Right ventricle myocardium inferior (tissue), 1 donor: ENCODE data around the gene MICAL2. TPM values are rescaled to one million over a fixed set of nuclear protein-coding genes. Genes with fewer than 3 reads are reported as not detected.

ENCODE experiments used
- ATAC-seq: fragments of 200-7000 bp; cut with Tn5 transposase; one replicate; pipeline ENCODE4 v1.9.1; 2020; ENCODE audit warnings: mild to moderate bottlenecking, moderate library complexity
- DNase-seq: peaks from one replicate; pipeline ENCODE4 v3.0.0; 2021; ENCODE audit errors: missing footprints
- intact Hi-C: fragments of 100-400 bp; cut with DNase I; formaldehyde crosslinking; loops from one replicate; pipeline ENCODE4 v1.11.0; 2022
- total RNA-seq: library from RNA; stranded (reverse); fragmentation: NEBNext Ultra II Directional; extraction: Animal tissue kit (Norgen Biotek cat#: 25700); gene quantifications from one replicate; pipeline ENCODE4 v1.2.1, GENCODE V29; 2021
- donor health status: DM: no; HTN: yes; CAD: no; lungs with severe emphysema.

The MICAL2 gene
- total RNA-seq, 1 donor from 2014 or later: 42.0 TPM

DNA sequence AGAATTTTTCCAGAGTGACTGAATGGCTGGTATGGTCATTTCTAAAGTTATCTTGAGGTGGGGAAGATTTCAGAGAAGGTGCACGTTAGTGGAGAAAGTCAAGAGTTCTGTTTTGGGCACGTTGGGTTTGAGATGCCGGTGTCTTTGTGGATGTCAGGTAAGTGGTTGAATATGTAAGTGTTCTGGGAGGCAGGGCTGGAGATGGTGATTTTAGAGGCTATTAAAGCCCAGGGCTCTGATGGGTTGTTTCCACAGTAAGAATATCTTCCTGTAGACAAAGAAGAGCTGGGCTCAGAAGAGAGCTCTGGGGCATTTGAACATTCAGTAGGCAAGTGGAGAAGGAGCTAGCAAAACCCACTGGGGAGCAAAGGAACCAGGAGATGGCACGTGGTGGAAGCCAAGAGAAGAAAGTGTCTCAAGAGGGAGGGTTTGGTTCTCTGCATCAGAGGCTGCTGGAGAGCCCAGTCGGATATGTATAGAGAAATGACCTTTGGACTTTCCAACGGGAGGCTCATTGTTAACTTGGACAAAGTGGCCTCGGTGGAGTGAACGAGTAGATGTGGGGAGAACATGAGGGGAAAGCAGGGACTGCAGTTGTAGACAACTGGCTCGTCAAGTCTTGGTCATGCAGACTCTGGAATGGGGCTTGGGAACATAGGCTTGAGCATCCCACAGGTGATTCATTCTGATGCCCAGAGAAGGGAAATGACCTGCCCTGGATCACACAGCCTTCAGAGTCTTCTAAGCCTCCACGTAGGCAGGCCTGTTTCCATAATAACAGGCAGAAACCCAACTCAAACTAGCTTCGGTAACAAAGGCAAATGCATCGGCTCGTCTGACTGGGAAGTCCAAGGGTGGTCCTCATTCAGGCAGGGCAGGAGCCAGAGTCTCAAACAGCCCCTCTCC is 168.6 kb downstream of the MICAL2 start:
- intact Hi-C loops: no loop called here
- ATAC-seq (no peak), DNase-seq (no peak)

DNA sequence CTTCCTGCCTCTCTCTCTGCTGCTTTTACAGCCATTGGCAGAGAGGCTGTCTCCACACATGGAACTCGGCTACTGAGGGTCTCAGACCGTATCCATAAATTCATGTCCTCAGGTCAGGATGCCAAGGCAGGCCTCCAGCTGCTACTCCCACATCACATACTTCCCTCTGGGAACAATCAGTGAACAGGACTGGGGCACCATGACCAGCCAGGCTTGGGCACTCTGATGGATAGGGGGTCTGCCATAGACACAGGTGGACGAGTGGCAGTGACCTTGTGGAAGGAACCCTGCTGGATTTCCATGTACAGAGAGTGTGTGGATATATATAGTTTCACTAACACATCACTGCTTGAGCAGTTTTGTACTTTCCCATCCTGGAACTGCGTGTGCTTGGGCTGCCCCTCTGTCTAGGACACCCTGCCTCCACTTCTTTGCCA is 169.3 kb downstream of the MICAL2 start:
- DNase-seq (no peak), ATAC-seq (no peak)
- intact Hi-C loops: loop anchor here (5.0 kb wide), 3 partner anchors 42 to 482 kb away; no protein-coding TSS in a partner anchor

DNA sequence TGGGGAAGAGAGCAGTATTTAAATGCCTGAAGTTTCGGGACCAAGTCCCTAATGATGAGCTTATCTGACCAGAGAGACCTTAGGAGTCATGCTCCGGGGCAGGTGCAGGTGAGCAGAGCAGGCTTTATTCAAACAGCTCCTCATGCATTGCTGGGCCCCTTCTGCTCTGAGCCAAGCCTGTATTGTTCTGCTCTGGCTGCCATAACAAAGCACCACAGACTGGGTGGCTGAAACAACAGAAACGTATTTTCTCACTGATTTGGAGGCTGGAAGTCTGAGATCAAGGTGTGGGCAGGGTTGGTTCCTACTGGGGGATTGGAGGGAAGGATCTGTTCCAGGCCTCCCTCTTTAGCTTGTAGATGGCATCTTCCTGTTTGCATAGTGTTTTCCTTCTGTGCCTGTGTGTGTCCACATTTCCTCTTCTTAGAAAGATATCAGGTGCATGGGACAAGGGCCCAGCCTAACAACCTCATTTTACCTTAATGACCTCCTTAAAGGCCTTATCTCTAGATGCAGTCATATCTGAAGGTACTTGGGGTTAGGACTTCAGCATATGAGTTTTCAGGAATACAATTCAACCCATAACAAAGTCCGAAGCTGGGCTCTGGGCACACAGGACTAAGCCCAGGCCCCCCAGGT is 169.9 kb downstream of the MICAL2 start:
- ATAC-seq (no peak), DNase-seq (no peak)
- intact Hi-C loops: loop anchor here (5.0 kb wide), 3 partner anchors 43 to 483 kb away; no protein-coding TSS in a partner anchor

DNA sequence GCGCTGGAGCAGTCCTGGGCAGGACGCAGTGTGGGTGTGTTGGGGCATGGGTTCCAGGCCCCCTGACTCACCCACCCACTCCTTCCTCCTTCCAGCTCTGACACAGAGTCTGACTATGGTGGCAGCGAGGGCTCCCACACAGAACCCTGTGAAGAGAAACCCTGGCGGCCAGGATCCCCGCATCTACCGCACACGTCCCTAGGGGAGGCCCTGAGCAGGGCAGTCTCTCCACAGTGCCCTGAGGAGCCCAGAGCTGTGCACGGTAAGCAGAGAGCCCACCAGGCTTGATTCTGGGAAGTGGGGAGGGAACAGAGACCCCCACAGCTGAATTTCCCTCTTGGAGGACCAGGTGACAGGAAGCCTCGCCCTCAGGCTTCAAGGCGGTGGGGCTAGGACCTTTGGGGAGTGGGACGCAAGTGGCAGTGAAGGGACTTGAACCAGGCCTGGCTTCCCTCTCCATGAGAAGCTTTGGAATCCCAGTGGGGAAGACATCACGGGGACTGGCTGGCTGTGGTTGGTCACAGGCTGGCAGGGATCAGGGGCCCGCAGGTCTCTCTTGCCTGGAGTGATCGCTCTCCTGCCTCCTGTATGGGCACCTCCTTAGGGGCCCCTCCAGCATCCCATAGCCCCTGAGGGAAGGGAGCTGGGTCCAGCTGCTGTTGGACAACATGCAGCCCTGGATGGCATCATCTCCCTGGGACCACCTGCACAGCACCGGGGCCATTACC is 170.6 kb downstream of the MICAL2 start:
- ATAC-seq (no peak), DNase-seq (no peak)

DNA sequence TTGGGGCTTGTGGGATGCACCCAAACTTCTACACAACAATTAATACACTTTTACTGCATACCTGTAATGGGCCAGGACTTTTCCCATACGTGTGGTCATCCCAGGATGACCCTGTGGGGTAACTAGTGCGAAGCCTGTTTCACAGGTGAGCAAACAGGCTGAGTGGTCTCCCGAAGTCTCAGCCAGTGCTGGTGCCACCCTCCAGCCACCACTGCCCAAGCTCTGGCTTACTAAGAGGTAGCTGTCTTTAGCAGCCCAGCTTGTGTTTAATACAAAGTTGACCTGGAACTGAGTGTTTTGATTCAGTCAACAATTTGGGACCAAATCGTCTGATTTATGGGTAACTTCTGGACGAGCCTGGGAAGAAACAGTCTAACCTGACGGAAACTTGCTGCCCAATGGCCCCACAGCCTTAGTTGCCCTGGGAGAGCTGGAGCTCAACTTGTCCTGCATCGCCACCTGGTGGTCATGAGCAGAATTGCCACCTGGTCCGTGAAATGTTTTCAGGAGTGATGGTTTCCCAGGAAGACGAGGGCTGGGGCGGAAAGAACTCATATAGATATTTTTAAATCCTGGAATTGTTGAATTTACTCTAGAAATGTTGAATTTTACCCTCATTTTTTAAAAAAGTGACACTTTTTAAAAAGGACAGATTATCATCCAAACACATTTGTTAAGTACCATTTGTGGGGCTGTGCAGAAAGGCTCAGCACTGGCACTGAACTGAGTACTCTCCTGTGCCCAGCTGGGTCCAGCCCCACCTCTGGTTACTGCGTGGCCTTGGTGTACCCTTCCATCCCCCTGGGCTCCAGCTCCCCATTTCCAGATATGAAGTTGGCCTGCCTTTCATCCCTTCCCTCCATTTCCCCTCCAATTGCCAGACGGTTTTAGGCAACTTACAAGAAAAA is 171.4 kb downstream of the MICAL2 start:
- DNase-seq (peak; percentile 88), ATAC-seq (peak; percentile 71)
- intact Hi-C loops: loop anchor here (1.0 to 5.0 kb wide), 5 partner anchors 45 to 485 kb away; no protein-coding TSS in a partner anchor

More for the DNA sequence above, 170.6 kb downstream of the MICAL2 start:
- intact Hi-C loops: loop anchor here (5.0 kb wide), 3 partner anchors 44 to 484 kb away; no protein-coding TSS in a partner anchor

DNA sequence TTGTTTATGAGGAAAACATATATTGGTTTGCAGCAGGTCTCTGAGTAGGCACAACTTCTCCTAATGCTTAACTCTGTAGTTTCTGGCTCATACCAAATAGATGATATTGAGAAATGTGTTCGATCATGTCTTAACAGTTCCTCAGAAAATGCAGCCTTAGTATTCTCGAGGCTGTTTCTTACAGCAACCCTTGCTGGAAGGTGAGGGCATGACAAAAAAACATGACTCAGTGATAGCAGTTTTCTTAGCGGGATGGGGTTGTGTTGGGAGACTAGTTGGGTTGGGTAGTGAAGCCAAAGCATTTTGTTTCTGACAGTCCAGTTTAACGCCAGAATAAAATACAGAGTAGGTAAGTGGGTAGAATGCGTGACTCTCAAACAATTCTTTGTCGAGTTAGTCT is 172.3 kb downstream of the MICAL2 start:
- intact Hi-C loops: loop anchor here (1.0 to 5.0 kb wide), 5 partner anchors 45 to 485 kb away; no protein-coding TSS in a partner anchor
- no peak for DNase-seq
- ATAC-seq: no peak

DNA sequence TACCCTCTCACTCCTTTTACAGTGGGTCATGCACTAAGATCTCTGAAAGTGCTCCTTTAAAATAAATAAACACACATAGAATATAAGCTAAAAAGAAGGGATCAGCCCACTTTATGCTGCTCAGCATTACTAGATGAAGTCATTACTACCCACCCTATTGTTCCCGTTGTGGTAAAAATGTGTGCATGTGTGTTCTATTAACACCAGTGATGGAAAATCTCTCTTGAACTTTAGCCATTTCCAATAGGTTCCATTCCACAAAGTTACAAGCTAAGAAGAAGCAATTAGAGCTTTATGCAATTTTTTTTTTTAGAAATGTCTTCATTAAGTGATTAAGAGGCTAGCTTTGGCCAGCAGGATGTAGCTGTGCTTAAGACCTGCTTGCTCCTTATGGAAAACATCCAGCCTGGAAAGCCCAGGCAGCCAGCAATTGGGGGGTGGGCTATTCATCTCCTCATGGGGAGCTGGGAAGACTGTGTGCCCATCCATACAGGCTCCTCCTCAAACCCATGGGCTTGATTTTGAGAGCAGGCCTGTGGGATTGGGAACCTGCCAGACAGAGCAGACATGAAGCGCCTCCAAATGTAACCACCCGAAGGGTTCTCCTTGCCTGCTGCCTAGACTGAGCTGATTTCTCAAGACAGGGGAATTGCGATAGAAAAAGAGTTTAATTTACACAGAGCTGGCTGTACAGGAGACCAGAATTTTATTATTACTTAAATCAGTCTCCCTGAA is 174.1 kb downstream of the MICAL2 start:
- intact Hi-C loops: loop anchor here (5.0 kb wide), 3 partner anchors 47 to 487 kb away; no protein-coding TSS in a partner anchor
- DNase-seq (no peak), ATAC-seq (no peak)

DNA sequence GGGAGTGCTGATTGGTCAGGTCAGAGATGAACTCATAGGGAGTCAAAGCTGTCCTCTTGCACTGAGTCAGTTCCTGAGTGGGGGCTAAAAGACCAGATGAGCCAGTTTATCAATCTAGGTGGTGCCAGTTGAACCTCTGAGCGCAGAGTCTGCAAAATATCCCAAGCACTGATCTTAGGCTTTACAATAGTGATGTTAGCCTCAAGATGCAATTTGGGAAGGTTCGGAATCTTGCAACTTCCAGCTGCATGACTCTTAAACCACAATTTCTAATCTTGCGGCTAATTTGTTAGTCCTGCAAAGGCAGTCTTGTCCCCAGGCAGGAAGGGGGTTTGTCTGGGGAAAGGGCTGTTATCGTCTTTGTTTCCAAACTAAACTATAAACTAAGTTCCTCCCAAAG is 174.7 kb downstream of the MICAL2 start:
- intact Hi-C loops: no loop called here
- ATAC-seq: no peak

DNA sequence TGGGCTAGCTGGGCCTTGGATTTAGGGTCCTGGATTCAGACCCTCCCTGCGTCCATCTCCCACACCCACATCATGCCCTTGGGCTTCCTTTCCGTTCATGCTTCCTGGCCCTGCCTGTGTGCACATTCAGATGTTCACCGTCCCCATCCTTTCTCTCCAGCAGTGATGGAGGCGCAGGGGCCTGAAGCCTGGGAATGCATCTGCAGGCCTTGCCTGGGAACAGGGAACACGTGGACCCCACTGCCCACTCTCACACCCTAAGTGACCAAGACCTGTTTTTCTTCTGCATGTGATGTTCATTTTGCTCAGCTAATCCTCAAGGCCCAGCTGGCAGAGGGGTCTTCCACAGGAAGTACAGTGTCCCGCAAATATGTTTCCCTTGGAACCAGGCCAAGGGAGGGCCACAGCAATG is 175.4 kb downstream of the MICAL2 start:
- intact Hi-C loops: no loop called here
- ATAC-seq: no peak
- no peak for DNase-seq

More for the DNA sequence above, 174.7 kb downstream of the MICAL2 start:
- DNase-seq: no peak

DNA sequence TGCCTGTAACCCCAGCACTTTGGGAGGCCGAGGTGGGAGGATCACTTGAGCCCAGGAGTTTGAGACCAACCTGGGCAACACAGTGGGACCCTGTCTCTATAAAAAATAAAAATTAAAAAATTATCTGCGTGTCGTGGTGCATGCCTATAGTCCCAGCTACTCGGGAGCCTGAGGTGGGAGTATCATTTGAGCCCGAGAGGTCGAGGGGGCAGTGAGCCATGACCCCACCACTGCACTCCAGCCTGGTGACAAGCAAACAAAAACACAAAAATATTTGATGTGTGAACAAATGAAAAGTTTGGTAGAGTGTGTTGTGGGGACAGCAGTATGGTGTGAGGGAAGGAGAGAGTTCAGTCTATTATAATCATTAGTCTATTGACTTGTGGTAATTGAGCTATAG is 176.2 kb downstream of the MICAL2 start:
- intact Hi-C loops: no loop called here
- DNase-seq (no peak), ATAC-seq (no peak)

DNA sequence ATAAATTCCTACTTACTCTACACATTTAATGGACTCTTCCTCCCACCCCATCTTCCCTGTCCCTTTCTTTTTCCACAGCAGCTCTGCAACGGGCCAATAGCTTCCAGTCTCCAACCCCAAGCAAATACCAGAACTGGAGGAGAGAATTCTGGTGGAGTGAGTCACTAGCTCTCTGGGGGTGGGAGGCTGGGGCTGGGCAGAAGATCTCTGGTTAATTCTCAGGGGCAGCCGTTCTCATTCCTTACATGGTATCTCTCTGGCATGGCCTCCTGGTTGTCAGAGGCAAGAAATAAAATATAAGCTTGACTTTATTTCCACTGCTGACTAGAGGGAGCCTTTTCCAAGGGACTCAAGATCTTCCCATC is 176.6 kb downstream of the MICAL2 start:
- DNase-seq (no peak), ATAC-seq (peak; percentile 56)
- intact Hi-C loops: no loop called here

DNA sequence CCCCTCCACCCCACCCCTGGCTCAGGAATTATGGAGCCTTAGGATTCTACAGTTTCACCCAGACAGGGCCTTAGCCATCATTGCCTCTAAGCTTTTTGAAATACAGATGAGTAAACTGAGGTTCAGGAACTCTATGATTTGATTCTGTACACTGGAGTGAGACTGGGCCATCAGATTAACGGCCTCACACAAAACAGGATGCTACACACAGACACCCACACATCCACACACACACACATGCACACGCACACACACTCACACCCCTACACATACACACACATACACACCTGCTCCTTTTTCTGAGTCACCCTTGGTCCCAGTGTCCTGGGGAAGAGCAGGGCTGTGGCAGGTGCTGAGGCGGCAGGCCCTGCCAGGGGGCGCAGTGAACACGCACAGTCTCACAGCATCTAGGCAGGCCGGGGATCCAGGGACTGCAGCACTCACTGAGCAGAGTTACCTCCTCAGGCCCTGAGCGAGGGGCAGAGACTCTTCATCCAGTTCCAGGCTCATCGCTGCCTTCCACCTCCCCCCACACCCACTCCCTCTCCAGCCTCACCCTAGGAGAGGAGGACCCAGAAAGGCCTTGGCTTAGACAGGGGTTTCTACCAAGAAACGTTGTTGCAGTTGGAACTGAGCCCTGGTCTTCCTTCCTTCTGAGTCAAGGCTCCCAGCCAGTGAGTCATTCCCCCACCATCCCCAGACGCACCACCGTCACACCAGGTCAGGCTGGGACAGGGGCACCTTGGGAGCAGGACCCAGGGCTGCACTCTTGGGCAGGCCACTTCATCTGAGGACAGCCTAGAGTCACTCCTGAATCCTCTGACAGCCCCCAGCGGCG is 177.2 kb downstream of the MICAL2 start:
- ATAC-seq (peak; percentile 58), DNase-seq (no peak)
- intact Hi-C loops: no loop called here

DNA sequence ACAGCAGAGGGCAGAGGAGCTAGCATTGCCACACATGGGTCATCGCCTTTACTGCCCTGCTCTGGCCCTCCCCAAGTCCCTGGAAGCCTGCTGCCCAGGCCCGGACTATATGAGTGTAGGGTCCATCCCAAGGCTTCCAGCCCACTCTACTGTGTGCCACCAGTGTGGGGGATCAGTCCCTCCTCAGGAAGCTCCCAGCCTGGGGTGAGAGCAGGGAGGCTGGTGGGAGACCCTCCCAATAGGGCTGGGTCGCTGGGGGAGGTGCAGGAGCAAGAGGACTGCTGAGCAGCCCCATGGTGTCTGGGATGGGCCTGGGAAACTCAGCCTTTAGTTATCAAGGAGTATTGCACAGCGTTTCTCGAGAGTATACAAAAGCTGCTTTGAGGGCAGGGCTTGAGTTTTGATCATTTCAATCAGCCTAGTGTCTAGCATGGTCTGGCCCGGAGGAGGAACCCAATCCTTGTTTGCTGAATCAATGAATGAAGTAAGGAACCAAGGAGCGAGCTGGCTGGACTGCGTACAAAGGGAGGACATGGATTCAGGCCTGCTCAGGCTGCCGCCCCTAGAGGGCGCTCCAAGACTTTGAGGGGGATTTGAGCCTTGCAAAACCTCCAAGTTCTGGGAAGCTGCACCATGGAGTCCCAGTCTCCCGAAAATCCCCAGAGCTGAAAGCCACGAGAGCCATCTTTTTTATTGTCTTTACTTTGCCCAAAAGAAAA is 178.0 kb downstream of the MICAL2 start:
- ATAC-seq (peak; percentile 62), DNase-seq (peak; percentile 84)
- intact Hi-C loops: no loop called here

DNA sequence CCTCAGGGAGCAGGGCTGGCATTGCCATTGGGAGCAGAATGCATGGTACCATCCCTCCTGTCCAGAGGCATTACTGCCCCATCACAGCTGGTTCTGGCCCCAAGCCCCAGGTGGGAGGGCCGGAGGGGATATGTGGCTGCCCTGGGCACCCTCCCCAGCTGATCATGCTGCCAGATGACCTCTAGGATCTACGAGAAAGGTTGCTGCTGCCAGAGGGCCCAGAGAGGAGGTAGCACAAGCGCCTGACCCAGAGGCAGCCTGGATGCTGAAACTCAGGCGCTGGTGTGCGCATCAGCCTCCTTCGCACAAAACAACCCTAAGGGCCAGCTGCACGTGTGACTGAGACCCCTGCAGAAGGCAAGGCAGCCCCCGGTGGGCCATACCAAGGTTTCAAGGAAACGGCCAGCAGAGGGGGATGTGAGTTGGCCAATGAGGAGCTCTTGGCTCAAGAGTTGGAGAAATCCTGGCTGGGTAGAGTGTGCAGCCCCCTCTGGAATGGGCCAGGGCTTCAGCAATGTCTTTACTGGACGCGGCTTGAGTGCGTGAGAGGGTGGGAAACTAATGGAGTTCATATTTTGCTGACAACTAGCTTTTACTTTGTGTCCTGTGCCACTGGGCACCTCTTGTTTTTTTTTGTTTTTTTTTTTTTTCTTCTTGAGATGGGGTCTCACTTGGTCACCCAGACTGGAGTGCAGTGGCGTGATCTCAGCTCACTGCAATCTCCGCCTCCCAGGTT is 178.7 kb downstream of the MICAL2 start:
- ATAC-seq (no peak), DNase-seq (no peak)
- intact Hi-C loops: no loop called here
